ENCODE data around the gene PITPNC1. TPM values are rescaled to one million over a fixed set of nuclear protein-coding genes. Genes with fewer than 3 reads are reported as not detected.
"Not testable (repeated sequence)": the region's sequence is repeated elsewhere in the genome, so short reads cannot be mapped to it uniquely, and the experiment has no call there.

Gene PITPNC1
- total RNA-seq, 4 donors from 2014 or later, result 1.9 to 12.4 (median 5.2) TPM

- H3K27me3 ChIP-seq, result no peaks in the 10 kb centered on the region
- H3K9me3 ChIP-seq, result no peaks in the 10 kb centered on the region
- H3K4me3 ChIP-seq, result peak within 1 kb of the TSS; percentile 71 to 93 (median 83)
- TF ChIP-seq POLR2A (IDR thresholded peaks at IDR 0.05), result peak; percentile 86 to 95
- TF ChIP-seq, protein P1, sequence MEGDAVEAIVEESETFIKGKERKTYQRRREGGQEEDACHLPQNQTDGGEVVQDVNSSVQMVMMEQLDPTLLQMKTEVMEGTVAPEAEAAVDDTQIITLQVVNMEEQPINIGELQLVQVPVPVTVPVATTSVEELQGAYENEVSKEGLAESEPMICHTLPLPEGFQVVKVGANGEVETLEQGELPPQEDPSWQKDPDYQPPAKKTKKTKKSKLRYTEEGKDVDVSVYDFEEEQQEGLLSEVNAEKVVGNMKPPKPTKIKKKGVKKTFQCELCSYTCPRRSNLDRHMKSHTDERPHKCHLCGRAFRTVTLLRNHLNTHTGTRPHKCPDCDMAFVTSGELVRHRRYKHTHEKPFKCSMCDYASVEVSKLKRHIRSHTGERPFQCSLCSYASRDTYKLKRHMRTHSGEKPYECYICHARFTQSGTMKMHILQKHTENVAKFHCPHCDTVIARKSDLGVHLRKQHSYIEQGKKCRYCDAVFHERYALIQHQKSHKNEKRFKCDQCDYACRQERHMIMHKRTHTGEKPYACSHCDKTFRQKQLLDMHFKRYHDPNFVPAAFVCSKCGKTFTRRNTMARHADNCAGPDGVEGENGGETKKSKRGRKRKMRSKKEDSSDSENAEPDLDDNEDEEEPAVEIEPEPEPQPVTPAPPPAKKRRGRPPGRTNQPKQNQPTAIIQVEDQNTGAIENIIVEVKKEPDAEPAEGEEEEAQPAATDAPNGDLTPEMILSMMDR (IDR thresholded peaks at IDR 0.05), result peak; percentile 90 to 99 (median 97)
- H3K4me1 ChIP-seq, result peaks cover 0 to 15% (median 5%) of the 10 kb centered on the region in 4 donors
- peak within 1 kb of the TSS; percentile 80 to 91 (median 88) for H3K27ac ChIP-seq
- peaks cover 0 to 25% (median 0%) of the 10 kb centered on the region in 3 donors for H3K36me3 ChIP-seq
- peak; percentile 98 to 100 (median 99) for DNase-seq
Observed at GRCh38 chr17:67717624-67718324, 340.7 kb downstream of the PITPNC1 start, which contains the start of gene NOL11. TSS of gene NOL11 (plus strand) at chr17:67717936. CDS start at chr17:67717948, 12 bp downstream.

- no peak for DNase-seq
Observed at GRCh38 chr17:67718325-67718941, 341.4 kb downstream of the PITPNC1 start.

GRCh38 chr17:67725373-67725791 lies 348.3 kb downstream of the PITPNC1 start:
- H3K4me1 ChIP-seq, result peaks cover 0 to 7% (median 0%) of the 10 kb centered on the region in 4 donors
- H3K9me3 ChIP-seq, result no peaks in the 10 kb centered on the region
- H3K27me3 ChIP-seq, result no peaks in the 10 kb centered on the region
- DNase-seq, result no peak
- no peak overlapping the region for H3K4me3 ChIP-seq
- peaks cover 0 to 94% (median 3%) of the 10 kb centered on the region in 3 donors for H3K36me3 ChIP-seq
- no peak for TF ChIP-seq POLR2A (IDR thresholded peaks at IDR 0.05)
- TF ChIP-seq, protein P1 (IDR thresholded peaks at IDR 0.05), result no peak
- H3K27ac ChIP-seq, result no peak overlapping the region

More at GRCh38 chr17:67718325-67718941, 341.4 kb downstream of the PITPNC1 start:
- H3K27me3 ChIP-seq, result no peaks in the 10 kb centered on the region
- H3K27ac ChIP-seq, result peak overlapping the region; percentile 80 to 91 (median 88)
- TF ChIP-seq, protein P1 (IDR thresholded peaks at IDR 0.05), result no peak
- H3K9me3 ChIP-seq, result no peaks in the 10 kb centered on the region
- peak overlapping the region; percentile 71 to 93 (median 83) for H3K4me3 ChIP-seq
- H3K4me1 ChIP-seq, result peaks cover 0 to 15% (median 5%) of the 10 kb centered on the region in 4 donors
- peaks cover 0 to 27% (median 0%) of the 10 kb centered on the region in 3 donors for H3K36me3 ChIP-seq

DNA sequence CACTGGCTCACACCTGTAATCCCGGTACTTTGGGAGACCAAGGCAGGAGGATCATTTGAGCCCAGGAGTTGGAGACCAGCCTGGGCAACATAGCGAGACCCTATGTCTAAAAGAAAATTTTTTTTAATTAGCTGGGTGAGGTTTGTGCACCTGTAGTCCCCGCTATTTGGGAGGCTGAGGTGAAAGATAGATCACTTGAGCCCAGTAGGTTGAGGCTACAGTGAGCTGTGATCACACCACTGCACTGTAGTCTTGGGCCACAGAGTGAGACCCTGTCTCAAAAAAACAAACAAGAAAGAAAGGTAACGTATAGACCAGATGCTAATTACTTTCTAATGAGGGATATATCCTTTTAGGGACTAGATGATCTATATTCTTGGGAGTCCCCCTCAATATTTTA lies 348.7 kb downstream of the PITPNC1 start:
- Histone ChIP-seq H3K36me3 (peaks cover 0 to 94% (median 3%) of the 10 kb centered on the region in 3 donors), H3K4me1 (peaks cover 0 to 7% (median 0%) of the 10 kb centered on the region in 4 donors), H3K9me3 (no peaks in the 10 kb centered on the region), H3K27me3 (no peaks in the 10 kb centered on the region), H3K4me3 (no peak overlapping the region), H3K27ac (no peak overlapping the region)
- no peak for DNase-seq
- no peak for TF ChIP-seq POLR2A (IDR thresholded peaks at IDR 0.05)

DNA sequence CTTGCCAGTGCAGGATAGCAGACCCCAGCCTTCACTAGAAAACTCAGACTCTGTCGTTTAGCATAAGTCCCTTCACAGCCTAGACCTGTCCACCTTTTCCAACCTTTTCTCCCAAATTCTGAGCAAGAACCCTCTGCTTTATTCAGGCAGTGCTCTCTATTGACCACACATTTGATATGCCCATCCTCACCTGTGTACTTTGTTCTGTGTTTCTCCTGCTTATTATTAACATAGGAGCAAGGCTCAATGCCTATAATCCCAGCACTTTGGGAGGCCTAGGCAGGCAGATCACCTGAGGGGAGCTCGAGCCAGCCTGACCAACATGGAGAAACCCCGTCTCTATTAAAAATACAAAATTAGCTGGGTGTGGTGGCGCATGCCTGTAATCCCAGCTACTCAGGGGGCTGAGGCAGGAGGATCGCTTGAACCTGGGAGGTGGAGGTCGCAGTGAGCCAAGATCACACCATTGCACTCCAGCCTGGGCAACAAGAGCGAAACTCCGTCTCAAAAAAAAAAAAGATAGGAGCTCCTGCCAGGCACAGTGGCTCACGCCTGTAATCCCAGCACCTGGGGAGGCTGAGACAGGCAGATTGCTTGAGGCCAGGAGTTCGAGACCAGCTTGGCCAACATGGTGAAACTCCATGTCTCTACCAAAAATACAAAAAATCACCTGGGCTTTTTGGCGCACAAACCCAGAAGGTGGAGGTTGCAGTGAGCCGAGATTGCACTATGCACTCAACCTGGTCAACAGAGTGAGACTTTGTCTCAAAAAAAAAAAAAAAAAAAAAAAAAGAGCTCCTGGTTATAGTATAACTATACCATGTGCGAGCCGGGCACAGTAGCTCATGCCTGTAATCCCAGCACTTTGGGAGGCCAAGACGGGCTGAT lies 350.3 kb downstream of the PITPNC1 start:
- H3K27me3 ChIP-seq, H3K4me3 ChIP-seq, H3K4me1 ChIP-seq, H3K9me3 ChIP-seq, DNase-seq: not testable (repeated sequence)
- Histone ChIP-seq H3K27ac (peak overlapping the region in 1 of 4 donors; percentile 40), H3K36me3 (peaks cover 0 to 91% (median 3%) of the 10 kb centered on the region in 3 donors)

GRCh38 chr17:67729903-67730302 lies 352.8 kb downstream of the PITPNC1 start:
- H3K4me1 ChIP-seq, result peaks cover 0 to 7% (median 0%) of the 10 kb centered on the region in 4 donors
- H3K36me3 ChIP-seq, result peaks cover 0 to 88% (median 0%) of the 10 kb centered on the region in 3 donors
- no peaks in the 10 kb centered on the region for H3K9me3 ChIP-seq
- H3K27ac ChIP-seq, result no peak overlapping the region
- H3K27me3 ChIP-seq, result no peaks in the 10 kb centered on the region
- DNase-seq, result no peak
- TF ChIP-seq, protein P1 (IDR thresholded peaks at IDR 0.05), result no peak
- TF ChIP-seq POLR2A (IDR thresholded peaks at IDR 0.05), result no peak
- H3K4me3 ChIP-seq, result no peak overlapping the region

All from Peyer's patch (tissue), 4 donors.